HEK293T (cell line): ENCODE results near the gene CIBAR2.
"Not testable (repeated sequence)": the region's sequence is repeated elsewhere in the genome, so short reads cannot be mapped to it uniquely, and the experiment has no call there.

ENCODE experiments used
- CTCF ChIA-PET: fragments of 350-600 bp; formaldehyde crosslinking; extraction: SDS; loops from one replicate; lab custom pipeline; 2021; ENCODE audit warnings: antibody characterized with exemption, inconsistent platforms; lab: Yijun Ruan, JAX
- POLR2A ChIA-PET: fragments of 350-600 bp; formaldehyde crosslinking; extraction: SDS; loops from one replicate; lab custom pipeline; 2020; ENCODE audit warnings: antibody characterized with exemption, inconsistent platforms; lab: Yijun Ruan, JAX
- DNase-seq: peaks from one replicate; pipeline ENCODE4 v3.0.0; 2012; ENCODE audit warnings: mixed read lengths; ENCODE audit errors: extremely low spot score
- ARNT ChIP-seq: fragments of 450-650 bp; IDR thresholded peaks from 2 replicates; pipeline ENCODE4 v1.6.1; 2017; ENCODE audit warnings: mild to moderate bottlenecking
- BHLHE40 ChIP-seq: fragments of 450-650 bp; IDR thresholded peaks from 2 replicates; pipeline ENCODE4 v1.6.1; 2016; ENCODE audit warnings: mild to moderate bottlenecking, moderate library complexity, borderline replicate concordance
- CTBP1 ChIP-seq: fragments of 450-650 bp; IDR thresholded peaks from 2 replicates; pipeline ENCODE4 v1.6.1; 2016; ENCODE audit warnings: borderline replicate concordance
- ELF4 ChIP-seq: fragments of 450-650 bp; IDR thresholded peaks from 2 replicates; pipeline ENCODE4 v1.6.1; 2017; ENCODE audit warnings: antibody characterized with exemption
- FOXA1 ChIP-seq: fragments of 450-650 bp; IDR thresholded peaks from 2 replicates; pipeline ENCODE4 v1.6.1; 2016; ENCODE audit warnings: mild to moderate bottlenecking
- FOXK2 ChIP-seq: fragments of 450-650 bp; IDR thresholded peaks from 2 replicates; pipeline ENCODE4 v1.6.1; 2016; ENCODE audit warnings: mild to moderate bottlenecking
- FOXM1 ChIP-seq: fragments of 450-650 bp; IDR thresholded peaks from 2 replicates; pipeline ENCODE4 v1.6.1; 2017; ENCODE audit warnings: mild to moderate bottlenecking, borderline replicate concordance
- HDGF ChIP-seq: fragments of 450-650 bp; IDR thresholded peaks from 2 replicates; pipeline ENCODE4 v1.6.1; 2017; ENCODE audit warnings: antibody characterized with exemption, borderline replicate concordance
- L3MBTL2 ChIP-seq: fragments of 450-650 bp; conservative IDR thresholded peaks from 2 replicates; pipeline ENCODE4 v1.6.1; 2016; ENCODE audit warnings: mild to moderate bottlenecking
- LEF1 ChIP-seq: fragments of 450-650 bp; IDR thresholded peaks from 2 replicates; pipeline ENCODE4 v1.6.1; 2017; ENCODE audit warnings: mild to moderate bottlenecking, borderline replicate concordance
- NFRKB ChIP-seq: fragments of 450-650 bp; IDR thresholded peaks from 2 replicates; pipeline ENCODE4 v1.6.1; 2016; ENCODE audit warnings: mild to moderate bottlenecking, moderate library complexity
- PKNOX1 ChIP-seq: fragments of 450-650 bp; IDR thresholded peaks from 2 replicates; pipeline ENCODE4 v1.6.1; 2016
- SP1 ChIP-seq: fragments of 450-650 bp; IDR thresholded peaks from 2 replicates; pipeline ENCODE4 v1.6.1; 2017
- SUZ12 ChIP-seq: fragments of 450-650 bp; IDR thresholded peaks from 2 replicates; pipeline ENCODE4 v1.6.1; 2016; ENCODE audit warnings: mild to moderate bottlenecking
- TARDBP ChIP-seq: fragments of 450-650 bp; IDR thresholded peaks from 2 replicates; pipeline ENCODE4 v1.6.1; 2016
- ZNF384 ChIP-seq: fragments of 450-650 bp; IDR thresholded peaks from 2 replicates; pipeline ENCODE4 v1.6.1; 2016

The CIBAR2 gene

GRCh38 chr16:85124636-85125346, 12.5 kb upstream of the CIBAR2 start:
- CTCF ChIA-PET, result no interaction called here
- TF ChIP-seq CTBP1 (no peak), SUZ12 (no peak)
- DNase-seq, result no peak
- POLR2A ChIA-PET, result no interaction called here

DNA sequence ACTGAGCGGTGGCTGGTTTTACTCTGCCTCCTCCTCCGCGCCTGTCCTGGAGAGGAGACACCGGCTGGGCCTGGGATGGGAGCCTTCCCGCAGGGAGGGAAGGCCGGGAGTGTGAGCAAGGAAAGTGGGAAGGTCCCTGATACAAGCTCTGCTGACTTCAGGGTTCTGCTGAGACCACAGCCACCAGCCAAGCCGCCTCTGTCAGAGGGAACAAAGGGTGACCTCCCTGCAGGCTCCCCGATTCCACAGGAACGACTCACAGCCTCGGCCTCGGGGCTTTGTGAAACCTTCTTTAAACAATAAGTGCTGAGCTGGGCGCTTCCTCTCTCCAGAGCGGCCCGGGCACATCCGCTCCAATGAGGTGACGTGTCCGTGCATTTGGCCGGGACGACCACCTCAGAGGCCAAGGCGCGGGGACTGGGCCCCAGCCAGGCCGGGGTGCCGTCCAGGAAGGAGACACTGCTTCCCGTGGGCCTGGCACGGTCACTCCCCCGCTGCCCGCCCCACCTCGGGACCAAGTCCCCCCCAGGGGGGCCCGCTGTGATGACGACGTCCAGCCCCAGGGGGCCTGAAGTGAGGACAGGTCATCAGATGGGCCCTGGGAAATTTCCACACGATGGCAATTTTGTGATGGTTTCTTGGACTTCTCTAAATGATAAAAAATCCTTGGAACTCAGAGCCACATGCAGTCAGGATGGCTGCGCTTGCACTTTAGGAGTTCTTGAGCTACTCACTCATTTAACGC, 11.8 kb upstream of the CIBAR2 start:
- no peak for TF ChIP-seq TARDBP
- no peak for TF ChIP-seq HDGF
- TF ChIP-seq BHLHE40, result no peak
- TF ChIP-seq ZNF384, result no peak
- no peak for TF ChIP-seq NFRKB
- no peak for TF ChIP-seq L3MBTL2
- TF ChIP-seq ELF4, result no peak
- TF ChIP-seq LEF1, result no peak
- TF ChIP-seq PKNOX1, result no peak
- TF ChIP-seq CTBP1, result no peak
- ChIA-PET CTCF (interaction anchor here (1.5 kb wide), 1 partner anchor 9 kb away, joined by 6 read pairs; no protein-coding TSS in a partner anchor), POLR2A (no interaction called here)
- DNase-seq, result no peak

DNA sequence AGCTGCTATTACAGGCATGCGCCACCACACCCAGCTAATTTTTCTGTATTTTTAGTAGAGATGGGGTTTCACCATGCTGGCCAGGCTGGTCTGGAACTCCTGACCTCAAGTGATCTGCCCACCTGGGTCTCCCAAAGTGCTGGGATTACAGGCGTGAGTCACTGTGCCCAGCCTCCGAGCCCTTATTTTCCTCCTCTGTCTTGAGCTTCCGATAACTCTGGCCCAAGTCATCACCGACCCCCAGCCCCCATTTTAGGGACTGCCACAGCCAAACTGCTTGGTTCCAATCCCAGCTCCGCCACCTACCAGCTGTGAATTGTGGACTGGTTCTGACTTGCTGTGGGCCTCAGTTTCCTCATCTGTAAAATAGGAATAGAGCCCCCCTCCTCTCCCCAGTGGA, 11.2 kb upstream of the CIBAR2 start:
- POLR2A ChIA-PET, result not testable (repeated sequence)

GRCh38 chr16:85120006-85120340, 7.7 kb upstream of the CIBAR2 start:
- ChIA-PET POLR2A (no interaction called here), CTCF (interaction anchor here (1.5 kb wide), 1 partner anchor 53 kb away, joined by 3 read pairs; no protein-coding TSS in a partner anchor)
- no peak for DNase-seq
- no peak for TF ChIP-seq NFRKB
- no peak for TF ChIP-seq FOXA1
- TF ChIP-seq ZNF384, result no peak
- TF ChIP-seq LEF1, result no peak
- no peak for TF ChIP-seq CTBP1
- no peak for TF ChIP-seq FOXK2
- TF ChIP-seq TARDBP, result no peak
- TF ChIP-seq SP1, result no peak
- no peak for TF ChIP-seq L3MBTL2
- TF ChIP-seq FOXM1, result no peak
- TF ChIP-seq PKNOX1, result no peak

More for the DNA sequence above, 11.2 kb upstream of the CIBAR2 start:
- CTCF ChIA-PET, result interaction anchor here (0.7 to 1.5 kb wide), 2 partner anchors 9 to 297 kb away, joined by 5 to 6 read pairs; no protein-coding TSS in a partner anchor
- DNase-seq, result not testable (repeated sequence)

DNA sequence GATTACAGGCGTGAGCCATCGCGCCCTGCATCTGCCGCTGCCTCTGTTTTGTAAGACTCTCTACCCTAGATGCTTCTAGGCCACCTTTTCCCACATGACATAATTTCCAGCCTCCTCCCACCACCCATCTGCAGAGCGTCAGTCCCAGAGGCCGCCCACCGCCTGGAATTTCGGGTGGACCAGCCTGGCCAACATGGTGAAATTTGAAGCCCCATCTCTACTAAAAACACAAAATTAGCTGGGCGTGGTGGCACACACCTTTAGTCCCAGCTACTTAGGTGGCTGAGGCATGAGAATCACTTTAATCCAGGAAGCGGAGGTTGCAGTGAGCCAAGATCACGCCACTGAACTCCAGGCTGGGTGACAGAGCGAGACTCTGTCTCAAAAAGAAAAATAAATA, 5.1 kb upstream of the CIBAR2 start:
- CTCF ChIA-PET, result no interaction called here
- TF ChIP-seq NFRKB (no peak), CTBP1 (no peak), FOXK2 (no peak), SUZ12 (no peak), FOXM1 (no peak), HDGF (no peak), TARDBP (no peak), FOXA1 (no peak)
- POLR2A ChIA-PET, result no interaction called here
- no peak for DNase-seq

DNA sequence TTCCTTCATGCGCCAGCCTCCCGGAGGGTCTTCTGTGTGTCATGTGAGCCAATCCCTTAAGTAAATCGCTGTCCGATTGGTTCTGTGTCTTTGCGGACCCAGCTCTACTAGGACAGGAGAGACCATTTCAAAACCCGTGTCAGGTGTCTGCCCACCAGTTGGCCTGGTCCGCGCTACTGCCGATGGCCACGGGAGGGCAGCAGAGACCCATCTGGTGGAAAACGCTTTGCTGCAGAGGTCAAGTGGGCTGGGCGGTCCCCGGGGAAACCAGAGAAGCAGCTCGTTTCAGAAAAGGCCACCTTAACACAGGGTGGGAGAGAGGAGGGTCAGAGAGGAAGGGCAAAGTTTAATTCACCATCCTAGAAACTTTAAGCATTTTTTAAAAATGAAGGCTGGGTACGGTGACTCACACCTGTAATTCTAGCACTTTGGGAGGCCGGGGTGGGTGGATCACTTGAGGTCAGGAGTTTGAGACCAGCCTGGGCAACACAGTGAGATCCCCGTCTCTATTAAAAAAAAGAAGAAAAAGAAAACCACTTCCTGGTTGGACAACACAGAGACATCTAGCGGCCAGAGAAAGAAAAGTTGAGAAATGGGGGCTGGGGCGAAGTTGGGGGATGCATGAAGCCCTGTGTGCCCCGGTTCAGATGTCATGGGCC, 2.8 kb upstream of the CIBAR2 start:
- TF ChIP-seq BHLHE40 (no peak), FOXA1 (no peak), ZNF384 (peak; percentile 78), ARNT (no peak), ELF4 (peak; percentile 41; the same call in 1 of the 2 replicates)
- DNase-seq, result peak; percentile 90
- ChIA-PET POLR2A (interaction anchor here (0.7 to 0.8 kb wide), 2 partner anchors 10 to 34 kb away, joined by 3 read pairs; no protein-coding TSS in a partner anchor), CTCF (interaction anchor here (0.6 to 2.0 kb wide), 21 partner anchors 8 to 301 kb away, joined by 3 to 7 read pairs (median 4); no protein-coding TSS in a partner anchor)

DNA sequence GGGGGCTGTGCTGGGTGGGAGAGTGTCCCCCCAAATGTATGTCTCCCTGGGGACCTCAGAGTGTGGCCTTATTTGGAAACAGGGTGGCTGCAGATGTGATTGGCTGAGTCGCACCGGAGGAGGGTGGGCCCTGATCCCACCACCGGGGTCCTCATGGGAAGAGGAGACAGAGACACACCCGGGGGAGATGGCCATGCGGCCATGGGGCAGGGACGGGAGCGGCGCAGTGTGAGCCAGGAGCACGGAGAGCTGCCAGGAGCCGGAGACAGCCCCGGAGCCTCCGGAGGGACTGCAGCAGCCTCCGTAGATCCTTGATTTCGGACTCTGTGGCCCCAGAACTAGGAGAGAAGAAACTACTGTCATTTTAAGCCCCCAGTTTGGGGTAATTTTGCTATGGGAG, 1.6 kb upstream of the CIBAR2 start:
- POLR2A ChIA-PET, result no interaction called here
- CTCF ChIA-PET, result interaction anchor here (2.0 kb wide), 1 partner anchor 11 kb away, joined by 7 read pairs; no protein-coding TSS in a partner anchor
- TF ChIP-seq LEF1 (no peak), SP1 (no peak), ARNT (no peak), HDGF (no peak), FOXA1 (no peak)
- DNase-seq, result no peak
